Erythroblast (primary cell): ENCODE results near the gene CFAP52.

ENCODE experiments used
- GATA1 ChIP-seq: IDR thresholded peaks from 2 replicates; pipeline ENCODE4 v1.6.1; 2011; ENCODE audit warnings: low read depth, mild to moderate bottlenecking, control low read depth, low read length, moderate library complexity
- POLR2A ChIP-seq: IDR thresholded peaks from 2 replicates; pipeline ENCODE4 v1.6.1; 2011; ENCODE audit warnings: mild to moderate bottlenecking, low read length

DNA sequence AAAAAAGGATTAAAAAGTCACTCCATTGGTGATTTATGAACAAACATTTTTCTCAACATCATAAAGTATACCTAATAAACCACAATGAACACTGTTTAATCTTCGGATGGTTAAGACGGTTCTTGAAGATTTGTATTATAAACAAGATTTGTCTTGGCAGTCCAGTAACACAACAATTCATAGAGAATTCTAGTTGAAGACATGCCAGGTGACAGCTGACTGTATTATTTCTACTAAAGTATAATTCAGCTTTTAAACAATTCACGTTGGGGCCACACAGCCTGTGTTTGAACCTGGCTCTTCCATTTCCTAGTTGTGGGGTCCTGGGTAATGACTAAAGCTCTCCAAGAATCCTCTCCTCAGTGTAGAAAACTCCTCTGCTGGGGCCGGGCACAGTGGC lies 22.8 kb upstream of the CFAP52 start:
- TF ChIP-seq POLR2A: no peak
- no peak for TF ChIP-seq GATA1
